Measurements from ENCODE around the gene P2RX2.

P2RX2 gene

GRCh38 chr12:132618683-132619043 lies at the start of gene P2RX2:
TSS of gene P2RX2 (plus strand) at chr12:132618776. CDS start at chr12:132618817, 41 bp downstream.
- DNase-seq, result no peak

DNA sequence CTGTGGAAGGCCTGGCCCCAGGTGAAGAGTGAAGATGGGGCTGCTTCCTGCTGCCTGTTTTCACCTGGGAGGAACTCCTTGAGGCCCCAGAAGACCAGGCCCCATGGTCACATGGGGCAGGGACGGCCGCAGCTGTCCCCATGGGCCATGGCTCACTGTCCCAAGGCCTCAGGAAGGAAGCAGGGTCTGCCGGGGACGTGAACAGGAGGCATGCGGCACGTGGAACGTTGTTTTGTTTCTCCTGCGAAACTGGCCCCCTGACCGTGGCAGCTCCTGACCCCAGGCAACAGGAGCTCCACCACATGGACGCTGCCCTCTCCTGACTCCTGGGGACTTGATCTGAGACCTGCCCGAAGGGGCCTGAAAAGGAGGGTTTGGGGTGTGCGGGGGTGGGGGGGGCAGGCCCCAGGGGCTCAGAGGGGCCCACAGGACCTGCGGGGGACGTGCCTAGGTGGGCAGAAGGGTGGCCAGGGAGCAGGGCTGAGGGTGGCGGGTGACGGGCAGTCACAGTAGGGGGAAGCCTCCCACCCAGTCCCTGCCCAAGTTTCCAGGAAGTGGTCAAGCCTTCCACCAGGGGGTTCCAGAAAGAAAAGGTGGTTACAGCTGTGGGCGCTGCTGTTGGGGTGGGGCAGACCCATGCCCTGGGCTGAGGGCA lies 49.6 kb upstream of the P2RX2 start:
- no peak for DNase-seq

- DNase-seq, result no peak
Measured at GRCh38 chr12:132569856-132570480, 48.6 kb upstream of the P2RX2 start.

DNA sequence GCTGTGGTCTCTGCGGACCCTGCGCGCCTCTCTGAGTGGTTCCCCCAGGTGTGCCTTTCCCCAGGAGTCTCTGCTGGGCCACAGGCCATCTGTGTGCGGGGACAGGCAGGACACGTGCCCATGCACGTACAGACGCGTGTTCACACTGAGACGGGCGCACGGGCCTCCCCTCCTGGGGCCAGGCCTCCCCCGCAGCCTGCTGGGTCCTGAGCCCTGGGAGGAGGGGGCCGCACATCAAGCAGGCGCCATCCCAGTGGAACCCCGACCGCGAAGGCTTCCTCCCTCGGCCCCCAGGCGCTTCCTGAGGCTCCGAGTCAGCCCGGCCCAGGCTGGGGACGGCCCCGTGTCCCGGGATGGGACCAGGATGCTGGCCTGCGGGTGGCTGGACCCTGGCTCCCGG lies 47.9 kb upstream of the P2RX2 start:
- DNase-seq, result no peak

DNA sequence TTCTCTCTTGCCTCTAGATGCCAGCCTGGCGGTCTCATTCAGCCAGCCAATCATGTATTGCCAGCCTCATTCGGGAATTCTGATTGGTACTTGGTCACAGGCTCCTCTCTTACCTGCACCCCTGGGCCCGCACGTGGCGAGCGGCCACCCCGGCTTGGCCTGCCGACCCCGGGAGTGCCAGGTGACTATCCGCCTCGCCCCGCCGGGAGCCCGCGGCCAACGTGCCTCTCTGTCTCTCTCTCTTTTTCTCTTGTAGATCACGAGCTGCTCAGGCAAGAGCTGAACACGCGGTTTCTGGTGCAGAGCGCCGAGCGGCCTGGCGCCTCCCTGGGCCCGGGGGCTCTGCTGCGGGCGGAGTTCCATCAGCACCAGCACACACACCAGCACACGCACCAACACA lies 47.5 kb upstream of the P2RX2 start:
- DNase-seq, result no peak

DNA sequence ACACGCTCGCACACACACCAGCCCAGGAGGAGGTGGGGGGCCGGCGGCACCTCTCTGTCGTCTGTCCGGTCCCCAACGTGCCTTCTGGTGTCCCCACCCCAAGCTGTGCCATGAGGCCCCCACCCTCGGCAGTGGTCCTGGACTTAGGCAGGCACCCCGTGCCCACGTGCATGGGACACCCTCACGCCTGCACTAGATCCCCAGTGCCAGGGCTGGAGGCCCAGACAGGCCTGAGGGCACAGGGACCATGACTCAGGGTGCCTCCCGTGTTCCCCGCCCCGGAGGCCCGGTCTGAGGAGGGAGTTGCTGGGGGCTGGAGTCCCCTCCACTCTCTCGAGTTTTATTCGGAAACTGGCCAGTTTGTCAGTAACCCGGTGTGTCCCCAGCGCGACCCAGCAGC lies 47.0 kb upstream of the P2RX2 start:
- DNase-seq, result no peak

- no peak for DNase-seq
Measured at GRCh38 chr12:132572106-132572505, 46.5 kb upstream of the P2RX2 start.

DNA sequence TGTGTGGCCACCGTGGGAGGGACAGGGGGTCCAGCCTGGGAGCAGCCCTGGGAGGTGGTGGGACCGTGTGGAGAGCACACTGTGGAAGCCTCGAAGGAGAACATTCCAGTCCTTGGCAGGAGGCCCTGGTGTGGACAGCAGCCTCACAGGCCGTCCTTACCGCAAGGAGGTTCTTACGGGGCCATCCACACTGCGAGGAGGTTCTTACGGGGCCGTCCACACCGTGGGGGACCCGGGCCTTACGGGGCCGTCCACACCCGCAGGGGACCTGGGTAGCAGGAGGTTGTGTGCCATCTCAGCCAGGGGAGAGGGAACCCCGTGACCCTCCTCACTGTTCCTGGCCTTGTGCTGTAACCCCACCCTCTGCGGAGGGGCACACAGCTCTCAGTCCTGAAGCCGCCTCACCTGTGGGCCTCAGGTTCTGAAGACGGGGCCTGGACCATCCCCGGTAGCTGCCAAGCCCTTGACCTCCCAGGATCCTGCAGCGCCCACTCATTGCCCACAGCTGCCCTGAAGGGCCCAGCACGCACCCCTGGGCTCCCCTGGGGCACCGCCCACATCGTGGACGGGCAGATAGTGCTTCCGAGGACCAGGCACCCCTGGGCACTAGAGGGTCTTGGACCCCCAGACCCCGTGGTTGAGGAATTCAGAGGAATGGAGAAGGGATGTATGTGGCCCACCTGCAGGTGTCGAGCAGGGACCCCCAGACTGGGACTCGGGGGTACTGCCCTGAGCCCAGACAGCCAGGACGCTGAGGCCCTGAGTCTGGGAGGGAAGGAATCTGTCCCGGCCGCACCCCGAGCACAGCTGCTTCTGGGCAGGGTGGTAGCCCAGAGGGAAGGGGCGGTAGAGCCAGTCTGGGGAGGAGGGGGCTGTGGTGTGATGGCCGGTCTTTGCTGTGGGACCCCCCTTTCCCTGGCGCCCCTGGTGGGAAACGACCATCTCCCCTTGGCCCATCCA lies 45.5 kb upstream of the P2RX2 start:
- DNase-seq, result no peak

GRCh38 chr12:132574271-132574996 lies 44.1 kb upstream of the P2RX2 start:
- no peak for DNase-seq

DNA sequence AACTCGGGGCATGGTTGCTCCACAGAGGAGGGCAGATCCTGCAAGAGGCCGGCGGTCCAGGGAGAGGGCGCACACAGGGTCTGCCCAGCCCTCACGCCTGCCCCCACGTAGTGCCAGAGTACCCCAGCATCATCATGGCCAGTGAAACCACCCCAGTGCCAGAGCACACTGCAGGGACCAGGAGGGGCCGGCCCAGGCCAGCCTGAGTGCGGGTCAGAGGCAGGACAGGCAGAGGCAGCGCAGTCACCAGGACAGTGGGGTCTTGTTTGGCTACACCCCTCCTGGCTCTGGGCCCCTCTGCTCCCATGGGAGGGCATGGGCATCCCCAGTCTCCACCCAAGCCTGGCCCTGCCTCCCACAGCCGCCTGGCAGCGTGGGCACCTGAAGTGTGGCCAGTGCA lies 42.9 kb upstream of the P2RX2 start:
- no peak for DNase-seq

- DNase-seq, result no peak
Measured at GRCh38 chr12:132576701-132577100, 41.9 kb upstream of the P2RX2 start.

DNA sequence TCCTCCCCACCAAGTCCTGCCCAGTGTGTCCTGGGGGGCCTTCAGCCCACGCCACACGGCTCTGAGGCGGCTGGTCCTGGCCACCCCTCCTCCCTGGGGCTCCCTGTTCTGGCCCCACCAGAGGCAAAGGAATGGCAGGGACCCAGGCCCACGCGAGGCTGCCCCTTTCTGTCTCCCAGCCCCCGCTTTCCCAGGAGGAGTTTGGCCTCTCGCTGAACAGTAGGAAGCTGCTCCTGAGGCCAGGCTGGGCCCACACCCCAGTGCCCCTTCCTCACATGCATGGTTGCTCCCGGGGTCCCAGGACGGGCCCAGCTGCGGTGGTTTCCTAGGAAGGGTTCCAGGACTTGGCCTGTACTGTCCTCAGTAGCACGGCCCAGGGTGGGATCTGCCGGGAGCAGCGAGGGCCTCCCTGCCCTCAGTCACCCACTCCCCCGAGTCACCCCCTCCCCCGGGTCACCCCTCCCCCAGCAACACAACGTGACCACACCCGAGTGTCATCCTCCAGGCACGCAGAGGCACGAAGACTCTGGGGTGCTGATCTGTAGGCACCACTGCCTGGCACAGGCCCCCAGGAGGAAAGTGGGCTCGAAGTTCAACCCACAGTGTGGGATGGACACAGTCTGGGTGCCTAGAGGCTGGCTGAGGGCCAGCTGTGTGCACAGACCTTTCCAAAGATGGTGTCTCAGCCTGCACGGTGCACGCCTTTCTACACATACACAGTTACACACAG lies 41.2 kb upstream of the P2RX2 start:
- DNase-seq, result no peak

GRCh38 chr12:132578118-132578517 lies 40.5 kb upstream of the P2RX2 start:
- DNase-seq, result no peak

GRCh38 chr12:132578826-132579225 lies 39.8 kb upstream of the P2RX2 start:
- DNase-seq, result no peak

DNA sequence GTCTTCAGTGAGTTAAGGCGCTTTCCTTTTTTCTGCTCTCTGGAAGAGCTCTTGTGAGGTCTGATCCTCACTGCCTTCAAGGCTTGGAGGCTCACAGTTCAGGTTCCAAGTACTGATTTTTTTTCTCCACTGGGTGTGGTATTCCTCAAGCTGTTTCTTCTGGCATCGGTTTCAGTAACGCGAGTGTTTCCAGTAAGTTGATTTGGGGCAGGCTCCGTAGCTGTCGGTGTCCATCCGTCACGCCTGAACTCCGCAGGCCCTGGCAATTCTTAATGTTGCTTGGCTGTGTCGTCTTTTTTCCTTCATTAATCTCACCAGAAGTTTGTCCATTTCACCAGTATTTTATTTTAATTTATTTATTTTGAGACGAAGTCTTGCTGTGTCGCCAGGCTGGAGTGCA lies 38.8 kb upstream of the P2RX2 start:
- no peak for DNase-seq

DNA sequence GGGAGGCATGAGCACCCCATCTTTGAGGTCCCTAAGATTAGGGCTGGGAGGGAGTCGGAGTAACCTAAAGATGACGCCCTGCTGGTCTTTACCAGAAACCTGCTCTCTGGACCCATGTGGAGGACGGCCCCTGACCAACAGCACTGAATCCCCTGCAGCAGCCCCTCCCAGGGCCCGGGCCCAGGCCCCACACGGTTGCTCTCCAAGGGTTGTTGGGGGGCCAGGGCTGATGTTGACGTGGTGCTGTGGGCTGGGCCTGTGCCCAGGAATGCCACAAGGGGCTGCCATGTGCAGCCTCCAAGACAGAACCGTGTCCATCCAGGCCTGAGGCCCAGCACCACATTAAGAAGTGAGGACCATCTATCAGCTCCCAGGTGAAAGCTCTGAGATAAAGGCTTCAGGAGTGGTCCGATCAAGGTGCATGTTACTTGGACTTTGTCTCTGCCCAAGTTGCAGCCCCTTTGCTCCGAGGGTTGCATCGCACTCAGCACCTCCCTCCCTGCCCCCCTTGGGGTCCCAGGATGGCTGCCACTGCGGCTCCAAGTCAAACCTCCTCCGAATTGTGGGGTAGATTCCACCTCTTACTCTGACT lies 37.8 kb upstream of the P2RX2 start:
- DNase-seq, result no peak

GRCh38 chr12:132581348-132582057 lies 37.1 kb upstream of the P2RX2 start:
- DNase-seq, result no peak

- no peak for DNase-seq
Measured at GRCh38 chr12:132582058-132582420, 36.5 kb upstream of the P2RX2 start.

DNA sequence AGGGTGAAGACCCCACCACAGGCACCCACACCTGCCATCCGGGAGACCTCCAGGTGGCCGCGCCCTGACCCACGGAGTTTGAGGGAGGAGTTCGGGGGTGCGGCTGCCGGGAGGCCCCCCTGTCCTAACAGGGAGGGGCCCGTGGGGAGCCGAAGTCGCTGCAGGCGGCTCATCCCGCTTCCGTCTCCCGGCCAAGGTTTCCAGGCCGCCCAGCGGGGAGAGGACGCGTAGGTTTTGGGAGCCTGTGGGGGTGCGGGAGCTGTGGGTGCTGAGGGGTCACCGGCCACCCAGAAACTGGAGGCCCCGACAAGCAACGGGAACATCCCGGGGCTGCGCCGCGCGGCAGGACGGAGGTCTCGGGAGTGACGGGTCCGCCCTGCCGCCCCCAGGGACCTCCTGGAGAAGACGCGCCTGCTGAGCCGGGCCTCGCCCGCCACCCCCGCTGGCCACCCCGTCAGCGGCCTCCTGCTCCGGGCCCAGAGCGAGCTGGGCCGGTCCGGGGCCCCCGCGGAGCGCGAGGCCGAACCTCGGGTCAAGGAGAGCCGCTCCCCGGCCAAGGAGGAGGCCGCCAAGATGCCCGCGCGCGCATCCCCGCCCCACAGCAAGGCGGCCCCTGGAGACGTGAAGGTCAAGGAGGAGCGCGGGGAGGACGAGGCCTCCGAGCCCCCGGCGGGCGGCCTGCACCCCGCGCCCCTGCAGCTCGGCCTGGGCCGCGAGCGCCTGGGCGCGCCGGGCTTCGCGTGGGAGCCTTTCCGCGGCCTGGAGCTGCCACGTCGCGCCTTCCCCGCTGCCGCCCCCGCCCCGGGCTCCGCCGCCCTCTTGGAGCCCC lies 35.8 kb upstream of the P2RX2 start:
- no peak for DNase-seq

DNA sequence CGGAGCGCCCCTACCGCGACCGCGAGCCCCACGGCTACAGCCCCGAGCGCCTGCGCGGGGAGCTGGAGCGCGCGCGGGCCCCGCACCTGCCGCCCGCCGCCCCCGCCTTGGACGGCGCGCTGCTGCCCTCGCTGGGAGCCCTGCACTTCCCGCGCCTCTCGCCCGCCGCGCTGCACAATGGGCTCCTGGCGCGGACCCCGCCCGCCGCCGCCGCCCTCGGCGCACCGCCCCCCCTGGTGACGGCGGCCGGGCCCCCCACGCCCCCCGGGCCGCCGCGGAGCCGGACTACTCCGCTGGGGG lies 35.2 kb upstream of the P2RX2 start:
- no peak for DNase-seq

DNA sequence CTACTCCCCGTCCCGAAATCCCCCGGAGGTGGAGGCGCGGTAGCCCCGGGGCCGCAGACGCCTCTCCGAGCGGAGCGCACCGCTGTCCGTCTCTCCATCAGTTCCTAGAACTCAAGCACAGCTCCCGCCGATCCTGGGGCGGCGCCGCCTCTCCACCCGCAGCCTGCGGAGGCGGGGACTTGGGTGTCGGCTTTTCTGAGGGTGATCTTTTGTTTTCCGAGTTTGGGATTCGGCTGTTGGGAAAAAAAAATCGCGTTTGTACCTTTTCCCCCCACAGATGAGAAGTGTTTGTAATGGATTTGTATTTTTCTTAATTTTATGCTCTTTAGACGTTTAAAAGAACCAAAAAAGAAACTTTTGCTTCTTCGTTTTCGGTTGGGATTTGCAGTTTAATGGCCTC lies 34.8 kb upstream of the P2RX2 start:
- DNase-seq, result no peak
